ENCODE data around the gene FAM107A.

Gene FAM107A

GRCh38 chr3:58603606-58604005, 26.4 kb upstream of the FAM107A start:
- no peak for TF ChIP-seq MAX (IDR thresholded peaks at IDR 0.05; ENCODE audit: low read depth, low read length)
- no peak for TF ChIP-seq MYC (IDR thresholded peaks at IDR 0.05; ENCODE audit: low read depth, low read length)
- TF ChIP-seq, protein P1, sequence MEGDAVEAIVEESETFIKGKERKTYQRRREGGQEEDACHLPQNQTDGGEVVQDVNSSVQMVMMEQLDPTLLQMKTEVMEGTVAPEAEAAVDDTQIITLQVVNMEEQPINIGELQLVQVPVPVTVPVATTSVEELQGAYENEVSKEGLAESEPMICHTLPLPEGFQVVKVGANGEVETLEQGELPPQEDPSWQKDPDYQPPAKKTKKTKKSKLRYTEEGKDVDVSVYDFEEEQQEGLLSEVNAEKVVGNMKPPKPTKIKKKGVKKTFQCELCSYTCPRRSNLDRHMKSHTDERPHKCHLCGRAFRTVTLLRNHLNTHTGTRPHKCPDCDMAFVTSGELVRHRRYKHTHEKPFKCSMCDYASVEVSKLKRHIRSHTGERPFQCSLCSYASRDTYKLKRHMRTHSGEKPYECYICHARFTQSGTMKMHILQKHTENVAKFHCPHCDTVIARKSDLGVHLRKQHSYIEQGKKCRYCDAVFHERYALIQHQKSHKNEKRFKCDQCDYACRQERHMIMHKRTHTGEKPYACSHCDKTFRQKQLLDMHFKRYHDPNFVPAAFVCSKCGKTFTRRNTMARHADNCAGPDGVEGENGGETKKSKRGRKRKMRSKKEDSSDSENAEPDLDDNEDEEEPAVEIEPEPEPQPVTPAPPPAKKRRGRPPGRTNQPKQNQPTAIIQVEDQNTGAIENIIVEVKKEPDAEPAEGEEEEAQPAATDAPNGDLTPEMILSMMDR (IDR thresholded peaks at IDR 0.05; ENCODE audit: low read depth, low read length), result no peak
- TF ChIP-seq POLR2A (IDR thresholded peaks at IDR 0.05; ENCODE audit: extremely low read depth, insufficient read length), result no peak
- DNase-seq (ENCODE audit: low read depth), result no peak
- H3K4me3 ChIP-seq (ENCODE audit: low read depth, low read length), result no peak overlapping the region

DNA sequence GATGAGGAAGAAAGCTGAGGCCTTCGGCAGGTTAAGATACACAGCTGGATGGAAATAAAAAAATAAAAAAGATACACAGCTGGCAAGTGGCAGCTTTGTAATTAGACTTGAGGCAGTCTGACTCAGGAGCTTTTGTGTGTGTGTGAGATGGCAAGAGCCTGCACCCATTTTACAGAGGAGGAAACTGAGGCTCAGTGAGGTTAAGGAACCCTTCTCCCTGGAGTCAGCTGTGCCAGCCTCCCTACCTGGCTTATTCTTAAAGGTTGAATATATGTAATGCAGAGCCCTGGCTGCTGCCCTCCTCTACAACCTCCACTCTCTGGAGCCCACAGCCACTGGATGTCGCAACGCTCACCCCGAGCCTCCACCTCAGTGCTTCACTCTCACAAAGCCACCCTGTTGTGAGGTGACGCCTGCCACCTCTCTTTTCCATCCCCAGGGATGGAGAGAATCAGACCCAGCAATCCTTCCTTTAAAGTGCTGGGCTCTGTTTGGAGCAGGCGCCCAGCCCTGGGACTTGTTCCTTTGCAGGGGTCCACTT, 20.6 kb upstream of the FAM107A start:
- DNase-seq (ENCODE audit: low read depth), result no peak
- no peak overlapping the region for H3K4me3 ChIP-seq (ENCODE audit: low read depth, low read length)
- TF ChIP-seq MAX (IDR thresholded peaks at IDR 0.05; ENCODE audit: low read depth, low read length) (no peak), MYC (IDR thresholded peaks at IDR 0.05; ENCODE audit: low read depth, low read length) (no peak), POLR2A (IDR thresholded peaks at IDR 0.05; ENCODE audit: extremely low read depth, insufficient read length) (no peak)
- TF ChIP-seq, protein P1 (IDR thresholded peaks at IDR 0.05; ENCODE audit: low read depth, low read length), result no peak

- TF ChIP-seq MAX (IDR thresholded peaks at IDR 0.05; ENCODE audit: low read depth, low read length) (no peak), POLR2A (IDR thresholded peaks at IDR 0.05; ENCODE audit: extremely low read depth, insufficient read length) (no peak), MYC (IDR thresholded peaks at IDR 0.05; ENCODE audit: low read depth, low read length) (no peak)
- TF ChIP-seq, protein P1 (IDR thresholded peaks at IDR 0.05; ENCODE audit: low read depth, low read length), result no peak
Observed at GRCh38 chr3:58596834-58597518, 19.8 kb upstream of the FAM107A start.

GRCh38 chr3:58594117-58594516, 16.9 kb upstream of the FAM107A start:
- DNase-seq (ENCODE audit: low read depth), result no peak
- TF ChIP-seq, protein P1 (IDR thresholded peaks at IDR 0.05; ENCODE audit: low read depth, low read length), result no peak
- TF ChIP-seq MAX (IDR thresholded peaks at IDR 0.05; ENCODE audit: low read depth, low read length), result no peak
- TF ChIP-seq POLR2A (IDR thresholded peaks at IDR 0.05; ENCODE audit: extremely low read depth, insufficient read length), result no peak
- TF ChIP-seq MYC (IDR thresholded peaks at IDR 0.05; ENCODE audit: low read depth, low read length), result no peak
- H3K4me3 ChIP-seq (ENCODE audit: low read depth, low read length), result no peak overlapping the region

More at GRCh38 chr3:58596834-58597518, 19.8 kb upstream of the FAM107A start:
- no peak for DNase-seq (ENCODE audit: low read depth)
- H3K4me3 ChIP-seq (ENCODE audit: low read depth, low read length), result no peak overlapping the region

DNA sequence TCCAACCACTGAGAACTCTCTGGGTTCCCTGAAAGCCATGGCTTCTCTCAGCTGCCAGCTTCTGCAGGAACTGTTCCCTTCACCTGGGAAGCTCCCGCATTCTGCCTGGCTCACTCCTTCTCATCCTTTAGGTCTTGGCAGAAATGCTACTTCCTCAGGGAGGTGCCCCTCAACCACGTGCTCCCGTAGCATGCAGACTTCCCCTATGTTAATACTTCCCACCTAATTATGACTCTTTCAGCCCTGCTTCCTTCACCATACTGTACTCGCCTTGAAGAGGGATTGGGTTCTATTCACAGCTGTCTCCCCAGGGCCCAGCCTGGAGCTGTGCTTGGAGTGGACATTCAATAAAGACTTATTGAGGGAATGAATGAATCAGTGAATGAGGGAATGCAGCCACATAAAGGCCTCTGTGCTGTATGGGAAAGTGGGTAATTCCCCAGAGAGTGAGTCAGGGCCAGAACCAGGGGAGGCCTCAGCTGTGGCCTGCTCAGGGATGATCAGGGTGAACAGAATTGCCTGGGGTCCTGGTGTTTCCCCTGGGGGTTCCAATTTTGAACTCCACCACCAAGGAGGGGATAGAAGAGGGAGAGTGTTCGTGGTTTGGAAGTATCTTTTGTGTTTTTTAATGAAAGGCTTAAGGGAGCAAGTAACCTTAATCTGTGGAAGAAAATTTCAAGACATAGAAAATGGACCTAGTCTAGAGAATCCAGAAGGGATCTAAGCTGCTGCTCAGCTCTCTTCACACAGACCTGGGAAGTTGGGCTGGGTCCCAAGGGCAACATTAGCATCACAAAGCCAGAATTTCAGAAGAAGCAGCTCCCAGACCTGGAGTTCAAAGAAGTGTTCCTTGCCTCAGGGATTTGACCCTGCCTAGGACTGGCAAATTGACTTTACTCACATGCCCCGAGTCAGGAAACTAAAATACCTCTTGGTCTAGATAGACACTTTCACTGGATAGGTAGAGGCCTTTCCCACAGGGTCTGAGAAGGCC, 14.6 kb upstream of the FAM107A start:
- no peak overlapping the region for H3K4me3 ChIP-seq (ENCODE audit: low read depth, low read length)
- no peak for DNase-seq (ENCODE audit: low read depth)
- TF ChIP-seq MAX (IDR thresholded peaks at IDR 0.05; ENCODE audit: low read depth, low read length) (peak; percentile 64), POLR2A (IDR thresholded peaks at IDR 0.05; ENCODE audit: extremely low read depth, insufficient read length) (no peak)

All from NB4 (cell line).